ENCODE data around the gene DNAJB11.
A peak's percentile ranks its signal among the peaks of the same experiment; 100 is the strongest.
"Not testable (repeated sequence)": the region's sequence is repeated elsewhere in the genome, so short reads cannot be mapped to it uniquely, and the experiment has no call there.

Gene DNAJB11

GRCh38 chr3:186552408-186553031 lies 18.0 kb upstream of the DNAJB11 start:
- Histone ChIP-seq H3K36me3 (ENCODE audit: insufficient read depth, low read length) (peaks cover 22% of the 10 kb centered on the region), H3K27me3 (ENCODE audit: insufficient read depth, low read length) (no peaks in the 10 kb centered on the region), H3K79me2 (ENCODE audit: control insufficient read depth, insufficient read depth, low read length, unreplicated experiment) (no peaks in the 10 kb centered on the region), H3K4me1 (ENCODE audit: control insufficient read depth, insufficient read depth, low read length, unreplicated experiment) (no peaks in the 10 kb centered on the region), H3K4me3 (ENCODE audit: low read depth, low read length) (no peak overlapping the region), H2AFZ (ENCODE audit: low read length, unreplicated experiment) (no peak overlapping the region), H3K27ac (ENCODE audit: low read depth, low read length) (no peak overlapping the region)

GRCh38 chr3:186564586-186564985 lies 5.9 kb upstream of the DNAJB11 start:
- peaks cover 16% of the 10 kb centered on the region; the same call in 1 of the 2 replicates for H3K36me3 ChIP-seq (ENCODE audit: insufficient read depth, low read length)
- no peak overlapping the region for H2AFZ ChIP-seq (ENCODE audit: low read length, unreplicated experiment)
- H3K4me3 ChIP-seq (ENCODE audit: low read depth, low read length): no peak overlapping the region
- no peaks in the 10 kb centered on the region for H3K27me3 ChIP-seq (ENCODE audit: insufficient read depth, low read length)
- H3K79me2 ChIP-seq (ENCODE audit: control insufficient read depth, insufficient read depth, low read length, unreplicated experiment): peaks cover 17% of the 10 kb centered on the region
- no peak overlapping the region for H3K27ac ChIP-seq (ENCODE audit: low read depth, low read length)
- peaks cover 7% of the 10 kb centered on the region for H3K4me1 ChIP-seq (ENCODE audit: control insufficient read depth, insufficient read depth, low read length, unreplicated experiment)

DNA sequence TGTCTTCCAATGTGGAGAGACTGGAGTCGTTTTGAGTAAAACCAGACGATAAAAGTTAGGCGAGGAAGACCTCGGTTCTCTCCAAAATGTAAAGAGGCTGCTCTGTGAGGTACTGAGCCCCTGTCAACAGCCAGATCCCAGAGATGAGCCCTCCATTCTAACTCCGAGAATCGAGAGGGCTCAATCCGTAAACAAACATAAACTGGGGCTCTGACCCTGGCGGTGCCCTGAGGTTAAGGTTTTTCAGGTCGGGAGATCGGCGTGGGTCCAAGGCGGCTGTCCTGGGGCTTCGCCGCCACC lies 3.8 kb upstream of the DNAJB11 start:
- Histone ChIP-seq H3K79me2 (ENCODE audit: control insufficient read depth, insufficient read depth, low read length, unreplicated experiment) (peaks cover 27% of the 10 kb centered on the region), H2AFZ (ENCODE audit: low read length, unreplicated experiment) (peak overlapping the region; percentile 87), H3K4me1 (ENCODE audit: control insufficient read depth, insufficient read depth, low read length, unreplicated experiment) (peaks cover 13% of the 10 kb centered on the region), H3K27me3 (ENCODE audit: insufficient read depth, low read length) (no peaks in the 10 kb centered on the region), H3K27ac (ENCODE audit: low read depth, low read length) (peak overlapping the region; percentile 8; the same call in 1 of the 2 replicates), H3K36me3 (ENCODE audit: insufficient read depth, low read length) (peaks cover 8% of the 10 kb centered on the region; the same call in 1 of the 2 replicates), H3K4me3 (ENCODE audit: low read depth, low read length) (peak overlapping the region; percentile 97)

GRCh38 chr3:186567072-186567921 lies 3.2 kb upstream of the DNAJB11 start, which contains the start of gene TBCCD1:
TBCCD1 (minus strand) TSS chr3:186567339; CDS start chr3:186564329, 3,010 bp downstream.
- peak within 1 kb of the TSS; percentile 34; the same call in 1 of the 2 replicates for H3K27ac ChIP-seq (ENCODE audit: low read depth, low read length)

GRCh38 chr3:186569361-186569760 lies 1.2 kb upstream of the DNAJB11 start:
- H3K27ac ChIP-seq (ENCODE audit: low read depth, low read length); H3K27me3 ChIP-seq (ENCODE audit: insufficient read depth, low read length); H3K36me3 ChIP-seq (ENCODE audit: insufficient read depth, low read length); H2AFZ ChIP-seq (ENCODE audit: low read length, unreplicated experiment): not testable (repeated sequence)
- H3K79me2 ChIP-seq (ENCODE audit: control insufficient read depth, insufficient read depth, low read length, unreplicated experiment): peaks cover 30% of the 10 kb centered on the region
- H3K4me3 ChIP-seq (ENCODE audit: low read depth, low read length): peak overlapping the region; percentile 98
- H3K4me1 ChIP-seq (ENCODE audit: control insufficient read depth, insufficient read depth, low read length, unreplicated experiment): peaks cover 13% of the 10 kb centered on the region

More at GRCh38 chr3:186567072-186567921, 3.2 kb upstream of the DNAJB11 start, which contains the start of gene TBCCD1:
- Histone ChIP-seq H3K36me3 (ENCODE audit: insufficient read depth, low read length) (peaks cover 5% of the 10 kb centered on the region; the same call in 1 of the 2 replicates), H3K4me3 (ENCODE audit: low read depth, low read length) (peak within 1 kb of the TSS; percentile 97), H3K4me1 (ENCODE audit: control insufficient read depth, insufficient read depth, low read length, unreplicated experiment) (peaks cover 13% of the 10 kb centered on the region), H3K79me2 (ENCODE audit: control insufficient read depth, insufficient read depth, low read length, unreplicated experiment) (peaks cover 30% of the 10 kb centered on the region), H3K27me3 (ENCODE audit: insufficient read depth, low read length) (no peaks in the 10 kb centered on the region), H2AFZ (ENCODE audit: low read length, unreplicated experiment) (peak within 1 kb of the TSS; percentile 92)

DNA sequence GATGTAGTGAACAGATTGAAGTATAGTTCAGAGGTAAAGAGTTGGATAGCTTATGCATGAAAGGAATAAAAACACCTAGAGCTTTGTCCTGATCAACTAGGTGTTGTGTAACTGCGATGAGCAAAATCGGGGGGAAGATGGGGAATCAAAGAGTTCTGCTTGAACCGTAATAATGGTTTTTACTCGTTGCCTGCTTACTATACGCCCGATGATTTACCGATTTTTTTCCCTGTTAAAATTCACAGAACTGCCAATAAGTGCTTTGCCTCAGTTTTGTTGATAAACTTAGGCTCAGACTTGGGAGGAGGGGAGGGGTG lies 783 bp upstream of the DNAJB11 start:
- Histone ChIP-seq H3K36me3 (ENCODE audit: insufficient read depth, low read length) (peaks cover 10% of the 10 kb centered on the region; the same call in 1 of the 2 replicates), H3K4me3 (ENCODE audit: low read depth, low read length) (peak overlapping the region; percentile 98), H3K27me3 (ENCODE audit: insufficient read depth, low read length) (no peaks in the 10 kb centered on the region), H2AFZ (ENCODE audit: low read length, unreplicated experiment) (peak overlapping the region; percentile 73), H3K79me2 (ENCODE audit: control insufficient read depth, insufficient read depth, low read length, unreplicated experiment) (peaks cover 30% of the 10 kb centered on the region), H3K27ac (ENCODE audit: low read depth, low read length) (0 out of 2 replicates have a peak overlapping the region, but pooled peaks have one; percentile 20), H3K4me1 (ENCODE audit: control insufficient read depth, insufficient read depth, low read length, unreplicated experiment) (peaks cover 13% of the 10 kb centered on the region)

DNA sequence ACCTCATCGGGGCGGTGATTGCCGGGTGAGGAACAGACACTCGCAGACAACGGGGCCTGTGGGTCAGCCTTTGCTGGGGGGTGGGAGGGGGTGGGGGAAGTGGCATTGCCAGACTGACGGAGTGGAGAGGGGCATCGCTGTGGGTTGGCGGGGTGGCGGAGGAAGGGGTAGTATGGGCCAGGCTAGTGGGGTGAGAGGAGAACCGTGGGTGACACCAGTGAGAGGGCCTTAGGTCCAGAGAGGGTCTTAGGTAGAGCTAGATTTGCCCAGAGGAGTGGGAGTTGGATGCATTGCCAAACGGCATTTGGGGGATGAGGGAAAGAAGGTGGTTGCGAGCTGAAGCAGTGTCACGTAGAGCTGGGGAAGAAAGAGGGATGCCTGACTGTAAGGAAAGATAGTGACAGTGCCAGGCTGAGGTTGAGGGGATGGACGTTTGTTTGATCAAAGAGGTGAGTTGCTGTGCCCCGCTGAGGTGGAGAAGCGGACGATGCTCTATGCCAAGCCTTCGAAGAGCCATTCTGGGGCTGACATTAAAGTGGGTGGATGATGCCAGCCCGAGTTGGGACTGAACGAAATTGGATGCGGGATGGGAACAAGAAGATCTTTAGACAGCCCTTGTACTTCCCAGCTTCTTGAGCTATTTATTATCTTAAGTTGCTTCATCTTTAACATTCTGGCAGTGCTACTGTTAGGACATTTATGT lies 572 bp downstream of the DNAJB11 start:
- Histone ChIP-seq H3K4me1 (ENCODE audit: control insufficient read depth, insufficient read depth, low read length, unreplicated experiment) (peaks cover 13% of the 10 kb centered on the region), H3K36me3 (ENCODE audit: insufficient read depth, low read length) (peaks cover 16% of the 10 kb centered on the region), H3K27me3 (ENCODE audit: insufficient read depth, low read length) (no peaks in the 10 kb centered on the region), H2AFZ (ENCODE audit: low read length, unreplicated experiment) (peak overlapping the region; percentile 85), H3K27ac (ENCODE audit: low read depth, low read length) (peak overlapping the region; percentile 62; the same call in 1 of the 2 replicates), H3K79me2 (ENCODE audit: control insufficient read depth, insufficient read depth, low read length, unreplicated experiment) (peaks cover 25% of the 10 kb centered on the region), H3K4me3 (ENCODE audit: low read depth, low read length) (peak overlapping the region; percentile 98)

- Histone ChIP-seq H3K79me2 (ENCODE audit: control insufficient read depth, insufficient read depth, low read length, unreplicated experiment) (peaks cover 20% of the 10 kb centered on the region), H3K36me3 (ENCODE audit: insufficient read depth, low read length) (peaks cover 20% of the 10 kb centered on the region), H3K4me1 (ENCODE audit: control insufficient read depth, insufficient read depth, low read length, unreplicated experiment) (peaks cover 13% of the 10 kb centered on the region), H2AFZ (ENCODE audit: low read length, unreplicated experiment) (no peak overlapping the region), H3K27ac (ENCODE audit: low read depth, low read length) (no peak overlapping the region), H3K4me3 (ENCODE audit: low read depth, low read length) (peak overlapping the region; percentile 98), H3K27me3 (ENCODE audit: insufficient read depth, low read length) (no peaks in the 10 kb centered on the region)
These were observed 1.1 kb downstream of the DNAJB11 start for GRCh38 chr3:186571644-186572013.

GRCh38 chr3:186577521-186577920 lies 7.0 kb downstream of the DNAJB11 start:
- no peaks in the 10 kb centered on the region for H3K79me2 ChIP-seq (ENCODE audit: control insufficient read depth, insufficient read depth, low read length, unreplicated experiment)
- H3K27me3 ChIP-seq (ENCODE audit: insufficient read depth, low read length): no peaks in the 10 kb centered on the region
- H3K36me3 ChIP-seq (ENCODE audit: insufficient read depth, low read length): peaks cover 54% of the 10 kb centered on the region
- no peak overlapping the region for H2AFZ ChIP-seq (ENCODE audit: low read length, unreplicated experiment)
- H3K4me3 ChIP-seq (ENCODE audit: low read depth, low read length): no peak overlapping the region
- H3K4me1 ChIP-seq (ENCODE audit: control insufficient read depth, insufficient read depth, low read length, unreplicated experiment): no peaks in the 10 kb centered on the region
- H3K27ac ChIP-seq (ENCODE audit: low read depth, low read length): no peak overlapping the region

GRCh38 chr3:186580785-186581184 lies 10.3 kb downstream of the DNAJB11 start:
- Histone ChIP-seq H3K4me3 (ENCODE audit: low read depth, low read length) (no peak overlapping the region), H3K4me1 (ENCODE audit: control insufficient read depth, insufficient read depth, low read length, unreplicated experiment) (peaks cover 12% of the 10 kb centered on the region), H2AFZ (ENCODE audit: low read length, unreplicated experiment) (no peak overlapping the region), H3K79me2 (ENCODE audit: control insufficient read depth, insufficient read depth, low read length, unreplicated experiment) (no peaks in the 10 kb centered on the region), H3K27me3 (ENCODE audit: insufficient read depth, low read length) (no peaks in the 10 kb centered on the region), H3K36me3 (ENCODE audit: insufficient read depth, low read length) (peaks cover 66% of the 10 kb centered on the region), H3K27ac (ENCODE audit: low read depth, low read length) (no peak overlapping the region)
